Fibroblast of lung (primary cell): ENCODE results near the gene DRAP1.

Source experiments
- CTCF ChIP-seq, 2 donors: IDR thresholded peaks in 1 of 2; conservative IDR thresholded peaks in 1 of 2; 1 replicate in 1 of 2; 2 replicates in 1 of 2; pipeline ENCODE4 v1.5.1; 2011 to 2012; ENCODE audit warnings: low read length in 2 of 2, control low read depth in 1 of 2, inconsistent platforms in 1 of 2, low read depth in 1 of 2, mild to moderate bottlenecking in 1 of 2
- EZH2 ChIP-seq: IDR thresholded peaks from 2 replicates; pipeline ENCODE4 v1.5.1; 2012; ENCODE audit warnings: low read length, control low read depth, mild to moderate bottlenecking; ENCODE audit errors: missing control alignments

GRCh38 chr11:65954771-65955170, 35.5 kb downstream of the DRAP1 start:
- TF ChIP-seq EZH2 = no peak
- no peak for TF ChIP-seq CTCF (conservative IDR thresholded peaks at IDR 0.05 in 1 of 2, IDR thresholded peaks at IDR 0.05 in 1 of 2; ENCODE audit: low read depth in 1 of 2, low read length in 2 of 2)
